ENCODE data around the gene GFER.
A peak's percentile ranks its signal among the peaks of the same experiment; 100 is the strongest.

GRCh38 chr16:2023092-2024031, 39.4 kb downstream of the GFER start:
- peak; percentile 97 to 99 (median 99) for TF ChIP-seq CTCF (IDR thresholded peaks at IDR 0.05)
- peak in 2 of 3 donors; percentile 24 to 29 for TF ChIP-seq POLR2A (IDR thresholded peaks at IDR 0.05)

Measured in body of pancreas (tissue), 4 donors.